DOHH2 (cell line): ENCODE measurements around the gene PDGFB.

Experiments used
- H3F3A ChIP-seq: fragments of 200-600 bp; sonication (generic), shearing (Covaris generic); 2 replicates; pipeline ENCODE4 v1.6.0; 2016; ENCODE audit warnings: antibody characterized with exemption, mild to moderate bottlenecking; ENCODE audit not compliant: control insufficient read depth, insufficient read depth
- H3K27ac ChIP-seq: fragments of 200-600 bp; sonication (generic); 2 replicates; pipeline ENCODE4 v1.5.1; 2014; ENCODE audit warnings: low read depth, mild to moderate bottlenecking, low read length, moderate library complexity
- H3K27me3 ChIP-seq: fragments of 200-600 bp; sonication (generic); 2 replicates; pipeline ENCODE4 v1.6.1; 2014; ENCODE audit warnings: mild to moderate bottlenecking, low read length, mixed read lengths; ENCODE audit not compliant: control insufficient read depth
- H3K36me3 ChIP-seq: fragments of 200-600 bp; sonication (generic); 2 replicates; pipeline ENCODE4 v1.6.1; 2014; ENCODE audit warnings: mild to moderate bottlenecking, low read length, moderate library complexity, mixed read lengths; ENCODE audit not compliant: control insufficient read depth
- H3K4me1 ChIP-seq: fragments of 200-600 bp; sonication (generic); 2 replicates; pipeline ENCODE4 v1.6.1; 2014; ENCODE audit warnings: mild to moderate bottlenecking, low read length, mixed read lengths; ENCODE audit not compliant: control insufficient read depth
- H3K4me2 ChIP-seq: fragments of 200-600 bp; sonication (generic); 2 replicates; pipeline ENCODE4 v1.6.0; 2014; ENCODE audit warnings: mild to moderate bottlenecking, low read length, moderate library complexity
- H3K4me3 ChIP-seq: fragments of 200-600 bp; sonication (generic); 2 replicates; pipeline ENCODE4 v1.5.1; 2014; ENCODE audit warnings: mild to moderate bottlenecking, low read length, mixed read lengths
- H3K79me2 ChIP-seq: fragments of 200-600 bp; sonication (generic); 2 replicates; pipeline ENCODE4 v1.6.1; 2014; ENCODE audit warnings: mild to moderate bottlenecking, low read length, mixed read lengths; ENCODE audit not compliant: control insufficient read depth
- H3K9me2 ChIP-seq: fragments of 200-600 bp; sonication (generic); replicated peaks from 2 replicates; pipeline ENCODE4 v1.6.1; 2014; ENCODE audit warnings: mild to moderate bottlenecking, low read length, mixed read lengths; ENCODE audit not compliant: control insufficient read depth
- H3K9me3 ChIP-seq: fragments of 200-600 bp; sonication (generic); 2 replicates; pipeline ENCODE4 v1.6.1; 2014; ENCODE audit warnings: antibody characterized with exemption, low read length, mixed read lengths; ENCODE audit not compliant: control insufficient read depth, insufficient read depth
- H4K20me1 ChIP-seq: fragments of 200-600 bp; sonication (generic); 2 replicates; pipeline ENCODE4 v1.6.0; 2014; ENCODE audit warnings: low read depth, mild to moderate bottlenecking, antibody characterized with exemption, low read length, moderate library complexity; ENCODE audit not compliant: control insufficient read depth, insufficient read depth
- EZH2phosphoT487 ChIP-seq: fragments of 200-600 bp; sonication (generic); IDR thresholded peaks from 2 replicates; pipeline ENCODE4 v1.6.1; 2017; ENCODE audit warnings: borderline replicate concordance, mild to moderate bottlenecking, antibody characterized with exemption, low read length, moderate library complexity, mixed read lengths
- TF ChIP-seq, protein P1 (sequence below): fragments of 200-600 bp; sonication (generic); IDR thresholded peaks from one replicate; pipeline ENCODE4 v1.5.1; 2014; ENCODE audit warnings: antibody characterized with exemption, mild to moderate bottlenecking, low read depth, low read length; ENCODE audit not compliant: poor library complexity, severe bottlenecking

PDGFB gene

DNA sequence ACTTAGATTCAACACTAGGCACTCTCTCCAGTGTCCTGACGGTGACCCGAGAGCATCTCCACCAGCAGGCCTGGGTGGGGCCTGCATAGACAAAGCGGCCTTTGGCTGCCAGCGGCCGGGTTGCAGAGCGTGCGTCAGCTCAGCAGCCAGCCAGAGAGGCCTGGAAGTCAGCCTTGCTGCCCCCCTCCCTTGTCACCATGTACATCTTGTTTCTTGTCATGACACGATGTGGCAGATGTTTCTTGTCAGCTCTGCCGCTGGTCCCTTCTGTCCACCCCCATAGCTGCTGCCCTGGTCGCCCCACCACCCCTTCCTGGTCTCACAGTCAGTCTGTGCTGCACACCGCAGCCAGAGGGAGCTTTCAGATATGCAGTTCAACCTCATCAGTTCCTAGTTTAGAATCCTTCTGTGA, 59.2 kb downstream of the PDGFB start:
- Histone ChIP-seq H3K27ac (no peak overlapping the region), H3K4me2 (no peak overlapping the region), H3K27me3 (peaks cover 4% of the 10 kb centered on the region; the same call in 1 of the 2 replicates), H3F3A (no peaks in the 10 kb centered on the region), H3K4me3 (no peak overlapping the region), H3K79me2 (no peaks in the 10 kb centered on the region), H3K9me3 (no peaks in the 10 kb centered on the region), H4K20me1 (no peaks in the 10 kb centered on the region), H3K4me1 (no peaks in the 10 kb centered on the region), H3K36me3 (no peaks in the 10 kb centered on the region), H3K9me2 (no peaks in the 10 kb centered on the region)
- TF ChIP-seq EZH2phosphoT487 = no peak
- TF ChIP-seq, protein P1, sequence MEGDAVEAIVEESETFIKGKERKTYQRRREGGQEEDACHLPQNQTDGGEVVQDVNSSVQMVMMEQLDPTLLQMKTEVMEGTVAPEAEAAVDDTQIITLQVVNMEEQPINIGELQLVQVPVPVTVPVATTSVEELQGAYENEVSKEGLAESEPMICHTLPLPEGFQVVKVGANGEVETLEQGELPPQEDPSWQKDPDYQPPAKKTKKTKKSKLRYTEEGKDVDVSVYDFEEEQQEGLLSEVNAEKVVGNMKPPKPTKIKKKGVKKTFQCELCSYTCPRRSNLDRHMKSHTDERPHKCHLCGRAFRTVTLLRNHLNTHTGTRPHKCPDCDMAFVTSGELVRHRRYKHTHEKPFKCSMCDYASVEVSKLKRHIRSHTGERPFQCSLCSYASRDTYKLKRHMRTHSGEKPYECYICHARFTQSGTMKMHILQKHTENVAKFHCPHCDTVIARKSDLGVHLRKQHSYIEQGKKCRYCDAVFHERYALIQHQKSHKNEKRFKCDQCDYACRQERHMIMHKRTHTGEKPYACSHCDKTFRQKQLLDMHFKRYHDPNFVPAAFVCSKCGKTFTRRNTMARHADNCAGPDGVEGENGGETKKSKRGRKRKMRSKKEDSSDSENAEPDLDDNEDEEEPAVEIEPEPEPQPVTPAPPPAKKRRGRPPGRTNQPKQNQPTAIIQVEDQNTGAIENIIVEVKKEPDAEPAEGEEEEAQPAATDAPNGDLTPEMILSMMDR = no peak

DNA sequence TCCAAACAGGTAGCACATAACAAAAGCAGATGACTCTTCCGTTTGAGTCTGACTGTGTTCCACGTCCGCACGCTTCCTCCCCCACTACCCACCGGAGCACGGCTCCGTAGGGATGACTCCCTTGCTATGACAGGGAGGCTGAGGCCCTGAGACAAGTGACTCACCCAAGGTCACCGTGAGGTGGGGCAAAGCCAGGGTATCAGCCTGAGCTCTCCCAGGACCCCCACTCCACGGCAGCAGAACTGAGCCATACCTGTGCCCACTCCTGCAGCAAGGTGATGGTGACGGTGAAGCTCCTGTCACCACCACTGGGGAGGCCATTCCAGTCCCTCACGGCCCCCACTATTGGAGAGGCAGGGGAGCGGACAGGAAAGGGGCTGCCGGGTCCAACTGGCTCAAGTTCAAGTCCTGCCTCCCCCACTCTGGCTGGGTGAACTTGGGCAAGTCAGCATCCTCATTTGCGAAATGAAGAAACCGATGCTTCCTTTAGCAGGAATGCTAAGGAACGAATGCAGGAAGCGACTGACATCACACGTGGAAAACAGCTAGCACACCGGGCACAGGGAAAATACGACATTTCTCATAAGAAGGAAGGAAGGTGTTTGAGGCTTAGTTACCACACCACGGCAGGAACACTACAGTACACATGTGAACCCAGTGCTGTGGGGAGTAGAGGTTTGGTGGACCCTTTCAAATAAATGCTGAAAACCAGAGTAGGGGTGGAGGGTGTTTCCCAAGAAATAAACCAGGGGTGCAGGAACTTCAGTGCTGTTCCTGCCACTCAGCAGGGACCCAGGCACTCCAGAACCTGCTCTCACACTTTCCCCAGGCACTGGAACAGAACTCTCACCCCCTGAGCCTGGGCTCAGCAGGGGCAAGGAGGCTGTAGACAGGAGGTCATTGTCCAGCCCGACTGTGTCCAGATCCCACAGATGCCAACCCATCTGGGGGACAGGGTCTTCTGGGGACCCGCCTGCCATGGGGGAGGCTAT, 59.9 kb downstream of the PDGFB start:
- Histone ChIP-seq H4K20me1 (no peaks in the 10 kb centered on the region), H3K9me2 (no peaks in the 10 kb centered on the region), H3K4me3 (no peak overlapping the region), H3F3A (no peaks in the 10 kb centered on the region), H3K4me1 (no peaks in the 10 kb centered on the region), H3K36me3 (no peaks in the 10 kb centered on the region), H3K9me3 (no peaks in the 10 kb centered on the region), H3K4me2 (no peak overlapping the region), H3K79me2 (no peaks in the 10 kb centered on the region), H3K27me3 (peaks cover 4% of the 10 kb centered on the region; the same call in 1 of the 2 replicates), H3K27ac (no peak overlapping the region)
- no peak for TF ChIP-seq EZH2phosphoT487
- TF ChIP-seq, protein P1 = no peak

DNA sequence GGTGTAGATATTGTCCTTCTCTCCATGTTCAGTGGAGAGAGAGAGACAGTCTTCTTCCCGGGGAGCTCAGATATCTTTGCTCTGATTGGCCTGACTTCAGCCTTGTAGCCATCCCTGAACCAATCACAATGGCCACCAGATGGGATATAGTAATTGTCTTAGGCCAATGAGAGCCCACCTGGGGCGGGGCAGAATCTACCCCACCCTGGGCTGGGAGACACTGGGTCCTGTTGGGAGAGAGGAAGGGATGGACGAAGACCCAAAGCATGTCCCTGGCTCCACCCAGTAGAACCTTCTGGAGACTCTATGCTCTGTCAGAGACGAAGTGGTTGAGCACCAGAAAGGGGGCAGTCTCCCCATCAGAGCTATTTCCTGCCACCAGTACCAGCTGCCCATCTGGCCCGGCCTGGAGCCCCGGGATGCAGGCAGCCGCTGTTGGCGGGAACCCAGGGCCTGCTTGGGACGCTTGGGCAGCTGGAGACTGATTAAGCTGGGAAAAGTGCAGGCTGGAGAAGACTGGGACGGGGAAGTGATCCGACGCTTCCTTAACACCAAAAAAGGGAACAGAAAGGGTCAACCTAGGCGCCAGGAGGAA, 60.7 kb downstream of the PDGFB start:
- H3K4me3 ChIP-seq = no peak overlapping the region
- no peaks in the 10 kb centered on the region for H3K4me1 ChIP-seq
- no peaks in the 10 kb centered on the region for H3F3A ChIP-seq
- H3K4me2 ChIP-seq = no peak overlapping the region
- H3K9me2 ChIP-seq = no peaks in the 10 kb centered on the region
- TF ChIP-seq EZH2phosphoT487 = no peak
- H3K79me2 ChIP-seq = no peaks in the 10 kb centered on the region
- H3K27me3 ChIP-seq = 0 out of 2 replicates have a peak, but pooled peaks cover 2% of the 10 kb centered on the region
- no peak overlapping the region for H3K27ac ChIP-seq
- no peaks in the 10 kb centered on the region for H3K9me3 ChIP-seq
- no peaks in the 10 kb centered on the region for H4K20me1 ChIP-seq
- no peaks in the 10 kb centered on the region for H3K36me3 ChIP-seq

DNA sequence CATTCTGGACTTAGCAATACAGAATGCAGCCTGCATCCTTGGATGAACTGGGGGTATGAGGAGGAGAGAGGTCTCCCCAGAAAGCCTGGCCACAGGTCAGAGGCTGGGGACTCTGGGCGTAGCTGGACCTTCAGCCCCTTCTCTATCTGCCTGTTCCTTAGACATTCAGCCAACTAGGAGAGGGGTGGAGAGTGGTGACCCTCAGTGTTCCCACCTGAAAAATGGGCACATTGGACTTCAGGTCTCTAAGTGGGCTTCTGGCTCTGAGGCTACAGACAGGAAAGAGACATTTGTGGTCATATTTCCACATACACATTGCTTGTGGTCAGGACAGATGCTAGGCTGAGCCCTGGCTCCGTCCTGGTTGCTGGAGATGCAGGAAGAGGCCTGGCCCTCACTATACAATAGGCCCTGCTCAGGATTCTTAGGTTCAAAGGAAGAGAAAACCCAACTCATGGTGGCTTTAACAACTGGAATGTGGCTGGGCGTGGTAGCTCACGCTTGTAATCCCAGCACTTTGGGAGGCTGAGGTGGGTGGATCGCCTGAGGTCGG, 62.2 kb downstream of the PDGFB start:
- Histone ChIP-seq H3K27ac (no peak overlapping the region), H3K9me3 (no peaks in the 10 kb centered on the region)

More for the DNA sequence above, 62.2 kb downstream of the PDGFB start:
- H3K9me2 ChIP-seq = no peaks in the 10 kb centered on the region
- H3F3A ChIP-seq = no peaks in the 10 kb centered on the region
- H3K79me2 ChIP-seq = no peaks in the 10 kb centered on the region
- no peaks in the 10 kb centered on the region for H4K20me1 ChIP-seq
- 0 out of 2 replicates have a peak, but pooled peaks cover 2% of the 10 kb centered on the region for H3K27me3 ChIP-seq
- H3K4me2 ChIP-seq = no peak overlapping the region
- no peak overlapping the region for H3K4me3 ChIP-seq
- H3K4me1 ChIP-seq = no peaks in the 10 kb centered on the region
- TF ChIP-seq, protein P1 = no peak
- TF ChIP-seq EZH2phosphoT487 = no peak
- H3K36me3 ChIP-seq = no peaks in the 10 kb centered on the region
